HEK293 (cell line): ENCODE results near the gene UTP4.

ENCODE experiments used
- CTCF ChIA-PET: fragments of 350-600 bp; formaldehyde crosslinking; extraction: SDS; loops from one replicate; lab custom pipeline; 2021; ENCODE audit warnings: antibody characterized with exemption; lab: Yijun Ruan, JAX
- POLR2A ChIA-PET: fragments of 300-600 bp; formaldehyde crosslinking; extraction: SDS; loops from one replicate; lab custom pipeline; 2020; ENCODE audit warnings: antibody characterized with exemption, inconsistent platforms; lab: Yijun Ruan, JAX
- H3K27ac ChIP-seq: fragments of 200-500 bp; sonication (Bioruptor generic); 2 replicates; pipeline ENCODE4 v1.5.1; 2014; ENCODE audit warnings: low read depth, low read length, control low read depth, inconsistent platforms; ENCODE audit errors: extremely low read depth
- H3K36me3 ChIP-seq, 2 experiments: fragments of 200-500 bp in 1 of 2; sonication (Bioruptor generic) in 1 of 2; 1 replicate in 1 of 2; 2 replicates in 1 of 2; pipeline ENCODE4 v1.5.1; 2014 to 2017; ENCODE audit warnings: inconsistent platforms in 2 of 2, low read length in 2 of 2; ENCODE audit not compliant: control insufficient read depth in 2 of 2, insufficient read depth in 1 of 2
- H3K4me1 ChIP-seq: fragments of 200-500 bp; sonication (Bioruptor generic); 2 replicates; pipeline ENCODE4 v1.5.1; 2014; ENCODE audit warnings: mild to moderate bottlenecking, low read length, inconsistent platforms; ENCODE audit not compliant: control insufficient read depth, insufficient read depth
- H3K4me3 ChIP-seq: 2 replicates; pipeline ENCODE4 v1.5.1; 2011; ENCODE audit warnings: low read depth, mild to moderate bottlenecking, control low read depth, low read length, moderate library complexity
- H3K9me3 ChIP-seq: fragments of 200-500 bp; sonication (Bioruptor generic); 2 replicates; pipeline ENCODE4 v1.5.1; 2014; ENCODE audit warnings: low read depth, low read length, inconsistent platforms; ENCODE audit not compliant: control insufficient read depth, insufficient read depth
- MYNN ChIP-seq: fragments of 450-650 bp; formaldehyde crosslinking; IDR thresholded peaks from 2 replicates; pipeline ENCODE4 v1.5.1; 2016; ENCODE audit warnings: missing biosample characterization, missing genetic modification characterization, borderline replicate concordance
- MZF1 ChIP-seq: fragments of 450-650 bp; formaldehyde crosslinking; IDR thresholded peaks from 2 replicates; pipeline ENCODE4 v1.5.1; 2017; ENCODE audit warnings: missing biosample characterization, missing genetic modification characterization, borderline replicate concordance
- OSR2 ChIP-seq: fragments of 450-650 bp; formaldehyde crosslinking; IDR thresholded peaks from 2 replicates; pipeline ENCODE4 v1.5.1; 2016; ENCODE audit warnings: missing biosample characterization, missing genetic modification characterization
- PRDM1 ChIP-seq: fragments of 450-650 bp; formaldehyde crosslinking; IDR thresholded peaks from 2 replicates; pipeline ENCODE4; 2016; ENCODE audit warnings: missing biosample characterization, missing genetic modification characterization
- PRDM4 ChIP-seq: fragments of 450-650 bp; formaldehyde crosslinking; IDR thresholded peaks from 2 replicates; pipeline ENCODE4 v1.5.1; 2017; ENCODE audit warnings: missing biosample characterization, missing genetic modification characterization
- PRDM6 ChIP-seq: fragments of 450-650 bp; formaldehyde crosslinking; IDR thresholded peaks from 2 replicates; pipeline ENCODE4 v1.5.1; 2017; ENCODE audit warnings: missing biosample characterization, missing genetic modification characterization
- ZBTB20 ChIP-seq: fragments of 450-650 bp; formaldehyde crosslinking; IDR thresholded peaks from 2 replicates; pipeline ENCODE4 v1.5.1; 2016; ENCODE audit warnings: missing biosample characterization, missing genetic modification characterization
- ZNF10 ChIP-seq: fragments of 450-650 bp; formaldehyde crosslinking; IDR thresholded peaks from 2 replicates; pipeline ENCODE4 v1.5.1; 2017; ENCODE audit warnings: missing biosample characterization, missing genetic modification characterization
- ZNF16 ChIP-seq: fragments of 450-650 bp; formaldehyde crosslinking; IDR thresholded peaks from 2 replicates; pipeline ENCODE4 v1.5.1; 2016; ENCODE audit warnings: low read depth, missing biosample characterization, missing genetic modification characterization
- ZNF24 ChIP-seq: fragments of 450-650 bp; formaldehyde crosslinking; IDR thresholded peaks from 2 replicates; pipeline ENCODE4 v1.5.1; 2016; ENCODE audit warnings: missing biosample characterization, missing genetic modification characterization
- ZNF266 ChIP-seq: fragments of 450-650 bp; formaldehyde crosslinking; IDR thresholded peaks from 2 replicates; pipeline ENCODE4 v1.5.1; 2016; ENCODE audit warnings: missing biosample characterization, missing genetic modification characterization, low read depth
- ZNF280D ChIP-seq: fragments of 450-650 bp; formaldehyde crosslinking; IDR thresholded peaks from 2 replicates; pipeline ENCODE4 v1.5.1; 2016; ENCODE audit warnings: missing biosample characterization, missing genetic modification characterization
- ZNF302 ChIP-seq: fragments of 450-650 bp; formaldehyde crosslinking; IDR thresholded peaks from 2 replicates; pipeline ENCODE4 v1.5.1; 2016; ENCODE audit warnings: missing biosample characterization, missing genetic modification characterization, low read depth
- ZNF311 ChIP-seq: fragments of 450-650 bp; formaldehyde crosslinking; IDR thresholded peaks from 2 replicates; pipeline ENCODE4 v1.5.1; 2017; ENCODE audit warnings: missing biosample characterization, missing genetic modification characterization, borderline replicate concordance
- ZNF335 ChIP-seq: fragments of 450-650 bp; formaldehyde crosslinking; conservative IDR thresholded peaks from 2 replicates; pipeline ENCODE4 v1.5.1; 2016; ENCODE audit warnings: missing biosample characterization, missing genetic modification characterization
- ZNF366 ChIP-seq: fragments of 450-650 bp; formaldehyde crosslinking; conservative IDR thresholded peaks from 2 replicates; pipeline ENCODE4 v1.5.1; 2016; ENCODE audit warnings: missing biosample characterization, missing genetic modification characterization
- ZNF398 ChIP-seq: fragments of 450-650 bp; formaldehyde crosslinking; IDR thresholded peaks from 2 replicates; pipeline ENCODE4 v1.5.1; 2017; ENCODE audit warnings: missing biosample characterization, missing genetic modification characterization
- ZNF670 ChIP-seq: fragments of 450-650 bp; formaldehyde crosslinking; IDR thresholded peaks from 2 replicates; pipeline ENCODE4 v1.5.1; 2016; ENCODE audit warnings: missing biosample characterization, missing genetic modification characterization, low read depth
- ZNF692 ChIP-seq: fragments of 450-650 bp; formaldehyde crosslinking; IDR thresholded peaks from 2 replicates; pipeline ENCODE4 v1.5.1; 2016; ENCODE audit warnings: missing biosample characterization, missing genetic modification characterization
- ZNF843 ChIP-seq: fragments of 450-650 bp; formaldehyde crosslinking; IDR thresholded peaks from 2 replicates; pipeline ENCODE4 v1.5.1; 2016; ENCODE audit warnings: missing biosample characterization, missing genetic modification characterization
- ZSCAN23 ChIP-seq: fragments of 450-650 bp; formaldehyde crosslinking; IDR thresholded peaks from 2 replicates; pipeline ENCODE4 v1.5.1; 2016; ENCODE audit warnings: missing biosample characterization, missing genetic modification characterization

UTP4 gene

GRCh38 chr16:69179328-69180010 is 47.0 kb downstream of the UTP4 start (continued):
- 0 out of 2 replicates have a peak, but pooled peaks have one; percentile 4 for TF ChIP-seq ZNF398 (tag by site-specific recombination)
- 0 out of 2 replicates have a peak, but pooled peaks have one; percentile 17 for TF ChIP-seq ZNF10 (tag by site-specific recombination)
- TF ChIP-seq MYNN (tag by site-specific recombination), result no peak
- TF ChIP-seq ZNF302, result 0 out of 2 replicates have a peak, but pooled peaks have one; percentile 63
- TF ChIP-seq ZNF843, result peak; percentile 37; the same call in 1 of the 2 replicates
- TF ChIP-seq ZNF335 (tag by site-specific recombination), result peak; percentile 89
- TF ChIP-seq ZNF692 (tag by site-specific recombination), result peak; percentile 70; the same call in 1 of the 2 replicates
- peak; percentile 67 for TF ChIP-seq OSR2 (tag by site-specific recombination)
- TF ChIP-seq ZBTB20 (tag by site-specific recombination), result peak; percentile 65; the same call in 1 of the 2 replicates
- peak; percentile 67; the same call in 1 of the 2 replicates for TF ChIP-seq MZF1 (tag by site-specific recombination)
- TF ChIP-seq ZNF280D (tag by site-specific recombination), result no peak
- peak; percentile 81 for TF ChIP-seq PRDM6 (tag by site-specific recombination)
- TF ChIP-seq ZNF16 (tag by site-specific recombination), result no peak
- TF ChIP-seq PRDM1 (tag by site-specific recombination), result peak; percentile 53

- ChIA-PET CTCF (interaction anchor here (0.6 to 1.0 kb wide), 4 partner anchors 11 to 108 kb away, joined by 4 to 5 read pairs (median 4); no protein-coding TSS in a partner anchor), POLR2A (interaction anchor here (0.7 kb wide), 1 partner anchor 50 kb away, joined by 3 read pairs; no protein-coding TSS in a partner anchor)
- no peak overlapping the region for H3K4me3 ChIP-seq
- peaks cover 14% of the 10 kb centered on the region for H3K4me1 ChIP-seq
- no peaks in the 10 kb centered on the region; a peak in 1 of 3 replicates for H3K36me3 ChIP-seq
- no peaks in the 10 kb centered on the region for H3K9me3 ChIP-seq
- H3K27ac ChIP-seq, result 0 out of 2 replicates have a peak overlapping the region, but pooled peaks have one; percentile 27
- TF ChIP-seq ZNF24 (tag by site-specific recombination), result no peak
- peak; percentile 68; the same call in 1 of the 2 replicates for TF ChIP-seq PRDM4 (tag by site-specific recombination)
- TF ChIP-seq ZSCAN23 (tag by site-specific recombination), result no peak
- peak; percentile 87 for TF ChIP-seq ZNF366 (tag by site-specific recombination)
- TF ChIP-seq ZNF311, result no peak
- TF ChIP-seq ZNF398 (tag by site-specific recombination), result 0 out of 2 replicates have a peak, but pooled peaks have one; percentile 2
- no peak for TF ChIP-seq ZNF670
- TF ChIP-seq ZNF266 (tag by site-specific recombination), result no peak
- TF ChIP-seq ZNF10 (tag by site-specific recombination), result no peak
These were observed 47.5 kb downstream of the UTP4 start for GRCh38 chr16:69180011-69180338.
